ENCODE data around the gene C10orf105. TPM values are rescaled to one million over a fixed set of nuclear protein-coding genes. Genes with fewer than 3 reads are reported as not detected.

Gene C10orf105
- under 1 TPM; 0.06 to 0.27 (median 0.14) TPM for total RNA-seq

GRCh38 chr10:71719464-71720201, at the start of gene C10orf105:
Gene C10orf105 (minus strand): TSS chr10:71719778. CDS start chr10:71716337, 3,441 bp downstream.
- 91 to 96% methylated on average over 14 of the region's 14 CpGs for WGBS, 2 donors
- no peak for TF ChIP-seq POLR2A (IDR thresholded peaks at IDR 0.05)
- TF ChIP-seq CTCF (IDR thresholded peaks at IDR 0.05), result no peak
- no peak for DNase-seq (ENCODE audit: low spot score in 2 of 2)
- intact Hi-C loops (cut with DNase I; ENCODE audit: low total_unique reads), result loop anchor here (10.0 kb wide), 1 partner anchor 55 kb away; the partner anchor contains the start of gene VSIR
- no peak within 1 kb of the TSS for H3K4me3 ChIP-seq (ENCODE audit: low read depth, poor library complexity, severe bottlenecking)

- intact Hi-C loops (cut with DNase I; ENCODE audit: low total_unique reads), result no loop called here
- no peak overlapping the region for H3K4me3 ChIP-seq (ENCODE audit: low read depth, poor library complexity, severe bottlenecking)
- DNase-seq (ENCODE audit: low spot score in 2 of 2), result no peak
- TF ChIP-seq CTCF (IDR thresholded peaks at IDR 0.05), result no peak
- no peak for TF ChIP-seq POLR2A (IDR thresholded peaks at IDR 0.05)
- WGBS, 2 donors, result 32 to 36% methylated on average over 6 to 10 of the region's 10 CpGs
Observed at GRCh38 chr10:71767420-71768035, 48.0 kb upstream of the C10orf105 start.

GRCh38 chr10:71766717-71767419, 47.3 kb upstream of the C10orf105 start:
- H3K4me3 ChIP-seq (ENCODE audit: low read depth, poor library complexity, severe bottlenecking), result no peak overlapping the region
- intact Hi-C loops (cut with DNase I; ENCODE audit: low total_unique reads), result no loop called here
- peak; percentile 87 to 95 for DNase-seq (ENCODE audit: low spot score in 2 of 2)
- WGBS, 2 donors, result 21% methylated on average over 10 of the region's 10 CpGs
- no peak for TF ChIP-seq CTCF (IDR thresholded peaks at IDR 0.05)

- no peak for TF ChIP-seq POLR2A (IDR thresholded peaks at IDR 0.05)
- TF ChIP-seq CTCF (IDR thresholded peaks at IDR 0.05), result no peak
- H3K4me3 ChIP-seq (ENCODE audit: low read depth, poor library complexity, severe bottlenecking), result no peak overlapping the region
- WGBS, 2 donors, result 77 to 84% methylated on average over 22 of the region's 22 CpGs
- no peak for DNase-seq (ENCODE audit: low spot score in 2 of 2)
- intact Hi-C loops (cut with DNase I; ENCODE audit: low total_unique reads), result no loop called here
Observed at GRCh38 chr10:71765906-71766716, 46.5 kb upstream of the C10orf105 start.

- WGBS, 2 donors, result 55 to 56% methylated on average over 8 of the region's 8 CpGs
- intact Hi-C loops (cut with DNase I; ENCODE audit: low total_unique reads), result no loop called here
- H3K4me3 ChIP-seq (ENCODE audit: low read depth, poor library complexity, severe bottlenecking), result no peak overlapping the region
- TF ChIP-seq POLR2A (IDR thresholded peaks at IDR 0.05) (no peak), CTCF (IDR thresholded peaks at IDR 0.05) (no peak)
- no peak for DNase-seq (ENCODE audit: low spot score in 2 of 2)
Observed at GRCh38 chr10:71765176-71765904, 45.8 kb upstream of the C10orf105 start.
